Esophagus muscularis mucosa (tissue), 3 donors: Measurements from ENCODE around the gene POLA2.

Experiments used
- POLR2A ChIP-seq: fragments of 450-650 bp; IDR thresholded peaks from one replicate; pipeline ENCODE4 v1.6.1; 2017; ENCODE audit warnings: antibody characterized with exemption, moderate library complexity, mild to moderate bottlenecking, low read depth
- POLR2AphosphoS5 ChIP-seq, 2 donors: sonication (generic); formaldehyde crosslinking; IDR thresholded peaks; one replicate each; pipeline ENCODE4 v1.6.1; 2017; ENCODE audit warnings: antibody characterized with exemption in 2 of 2
- TF ChIP-seq, protein P1 (sequence below), 3 experiments: fragments of 200-600 bp in 2 of 3; fragments of 450-650 bp in 1 of 3; sonication (generic) in 2 of 3; IDR thresholded peaks; one replicate each; pipeline ENCODE4 v1.5.1; 2017 to 2019; ENCODE audit warnings: antibody characterized with exemption in 3 of 3, mild to moderate bottlenecking in 2 of 3, moderate library complexity in 1 of 3

DNA sequence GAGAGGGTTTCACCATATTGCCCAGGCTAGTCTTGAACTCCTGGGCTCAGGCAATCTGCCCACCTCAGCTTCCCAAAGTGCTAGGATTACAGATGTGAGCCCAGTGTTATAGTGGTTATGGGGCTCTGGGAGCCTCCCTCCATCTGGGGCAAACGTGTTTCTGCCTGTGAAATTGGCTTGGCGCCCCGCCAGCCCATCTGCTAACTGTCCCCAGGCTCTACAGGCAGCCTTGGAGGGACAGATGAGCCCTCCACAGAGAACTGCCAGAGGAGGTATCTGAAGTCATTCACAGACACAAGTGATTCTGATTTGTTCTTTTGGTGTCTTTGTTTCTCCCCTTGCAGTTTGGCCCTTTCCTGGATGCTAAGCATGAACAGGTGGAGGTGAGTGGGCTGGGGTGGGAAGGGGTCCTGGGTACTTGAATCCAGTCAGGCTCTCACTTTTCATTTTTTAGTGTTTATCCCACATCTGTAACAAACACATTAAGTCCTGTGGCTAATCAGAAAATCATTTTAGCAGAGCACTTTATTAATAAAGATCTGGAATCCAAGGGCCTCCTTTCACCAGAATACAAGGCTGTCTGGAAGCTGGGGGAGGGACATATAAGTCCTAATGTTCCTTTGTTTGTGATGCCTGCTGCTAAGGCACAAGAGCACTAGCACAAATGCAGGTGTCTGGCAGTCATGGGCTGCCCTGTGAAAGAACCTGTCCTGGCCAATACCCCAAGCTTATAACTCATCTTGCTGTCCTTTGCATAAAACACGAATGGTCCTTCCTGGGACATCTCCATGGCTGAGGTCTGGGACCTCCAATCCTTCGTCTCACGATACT lies 27.2 kb downstream of the POLA2 start:
- TF ChIP-seq, protein P1, sequence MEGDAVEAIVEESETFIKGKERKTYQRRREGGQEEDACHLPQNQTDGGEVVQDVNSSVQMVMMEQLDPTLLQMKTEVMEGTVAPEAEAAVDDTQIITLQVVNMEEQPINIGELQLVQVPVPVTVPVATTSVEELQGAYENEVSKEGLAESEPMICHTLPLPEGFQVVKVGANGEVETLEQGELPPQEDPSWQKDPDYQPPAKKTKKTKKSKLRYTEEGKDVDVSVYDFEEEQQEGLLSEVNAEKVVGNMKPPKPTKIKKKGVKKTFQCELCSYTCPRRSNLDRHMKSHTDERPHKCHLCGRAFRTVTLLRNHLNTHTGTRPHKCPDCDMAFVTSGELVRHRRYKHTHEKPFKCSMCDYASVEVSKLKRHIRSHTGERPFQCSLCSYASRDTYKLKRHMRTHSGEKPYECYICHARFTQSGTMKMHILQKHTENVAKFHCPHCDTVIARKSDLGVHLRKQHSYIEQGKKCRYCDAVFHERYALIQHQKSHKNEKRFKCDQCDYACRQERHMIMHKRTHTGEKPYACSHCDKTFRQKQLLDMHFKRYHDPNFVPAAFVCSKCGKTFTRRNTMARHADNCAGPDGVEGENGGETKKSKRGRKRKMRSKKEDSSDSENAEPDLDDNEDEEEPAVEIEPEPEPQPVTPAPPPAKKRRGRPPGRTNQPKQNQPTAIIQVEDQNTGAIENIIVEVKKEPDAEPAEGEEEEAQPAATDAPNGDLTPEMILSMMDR (IDR thresholded peaks at IDR 0.05), result no peak
- TF ChIP-seq POLR2AphosphoS5 (IDR thresholded peaks at IDR 0.05), result no peak
- TF ChIP-seq POLR2A, result no peak
